OCI-LY7 (cell line): ENCODE measurements around the gene TSPAN9.

Experiments
- EZH2phosphoT487 ChIP-seq: fragments of 200-600 bp; sonication (generic); IDR thresholded peaks from 2 replicates; pipeline ENCODE4 v1.6.1; 2018; ENCODE audit warnings: low read depth, borderline replicate concordance, mild to moderate bottlenecking, mixed run types, antibody characterized with exemption, low read length, moderate library complexity, mixed read lengths
- TF ChIP-seq, protein P1 (sequence below): fragments of 200-600 bp; sonication (generic); conservative IDR thresholded peaks from 2 replicates; pipeline ENCODE4 v1.5.1; 2014; ENCODE audit warnings: mild to moderate bottlenecking, antibody characterized with exemption, low read length, moderate library complexity, mixed read lengths

DNA sequence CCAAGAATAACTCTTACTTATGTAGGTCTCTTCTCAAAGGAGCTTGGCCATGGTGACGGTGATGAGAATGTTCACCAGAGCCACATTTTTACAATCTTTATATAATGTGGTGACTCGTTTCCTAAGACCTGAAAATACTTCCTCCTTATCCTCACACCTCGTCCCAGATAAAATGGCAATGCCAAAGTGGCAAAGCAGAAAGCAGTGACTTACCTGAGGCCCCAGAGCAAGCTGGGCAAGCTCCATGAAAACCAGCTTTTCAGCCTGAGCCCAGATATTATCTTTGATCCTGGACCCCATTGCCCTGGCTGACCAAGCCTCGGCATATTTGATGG is 240.3 kb downstream of the TSPAN9 start:
- TF ChIP-seq, protein P1, sequence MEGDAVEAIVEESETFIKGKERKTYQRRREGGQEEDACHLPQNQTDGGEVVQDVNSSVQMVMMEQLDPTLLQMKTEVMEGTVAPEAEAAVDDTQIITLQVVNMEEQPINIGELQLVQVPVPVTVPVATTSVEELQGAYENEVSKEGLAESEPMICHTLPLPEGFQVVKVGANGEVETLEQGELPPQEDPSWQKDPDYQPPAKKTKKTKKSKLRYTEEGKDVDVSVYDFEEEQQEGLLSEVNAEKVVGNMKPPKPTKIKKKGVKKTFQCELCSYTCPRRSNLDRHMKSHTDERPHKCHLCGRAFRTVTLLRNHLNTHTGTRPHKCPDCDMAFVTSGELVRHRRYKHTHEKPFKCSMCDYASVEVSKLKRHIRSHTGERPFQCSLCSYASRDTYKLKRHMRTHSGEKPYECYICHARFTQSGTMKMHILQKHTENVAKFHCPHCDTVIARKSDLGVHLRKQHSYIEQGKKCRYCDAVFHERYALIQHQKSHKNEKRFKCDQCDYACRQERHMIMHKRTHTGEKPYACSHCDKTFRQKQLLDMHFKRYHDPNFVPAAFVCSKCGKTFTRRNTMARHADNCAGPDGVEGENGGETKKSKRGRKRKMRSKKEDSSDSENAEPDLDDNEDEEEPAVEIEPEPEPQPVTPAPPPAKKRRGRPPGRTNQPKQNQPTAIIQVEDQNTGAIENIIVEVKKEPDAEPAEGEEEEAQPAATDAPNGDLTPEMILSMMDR: no peak
- TF ChIP-seq EZH2phosphoT487: no peak
